OCI-LY1 (cell line): ENCODE data around the gene SNTG2.
A peak's percentile ranks its signal among the peaks of the same experiment; 100 is the strongest.

Experiments used
- H2AFZ ChIP-seq: fragments of 200-600 bp; sonication (generic), shearing (Covaris generic); 2 replicates; pipeline ENCODE4 v1.6.0; 2014; ENCODE audit warnings: antibody characterized with exemption, mild to moderate bottlenecking, low read length
- H3F3A ChIP-seq: fragments of 200-600 bp; sonication (generic), shearing (Covaris generic); 2 replicates; pipeline ENCODE4 v1.6.0; 2014; ENCODE audit warnings: mild to moderate bottlenecking, antibody characterized with exemption, low read length, moderate library complexity; ENCODE audit not compliant: insufficient read depth
- H3K27ac ChIP-seq: fragments of 200-600 bp; sonication (generic); 2 replicates; pipeline ENCODE4 v1.5.1; 2014; ENCODE audit warnings: low read length, mixed run types, mild to moderate bottlenecking, low read depth; ENCODE audit not compliant: poor library complexity, severe bottlenecking
- H3K27me3 ChIP-seq: fragments of 200-600 bp; sonication (generic); 2 replicates; pipeline ENCODE4 v1.6.0; 2014; ENCODE audit warnings: antibody characterized with exemption, mild to moderate bottlenecking, low read length, moderate library complexity; ENCODE audit not compliant: insufficient read depth
- H3K36me3 ChIP-seq: fragments of 200-600 bp; sonication (generic); 2 replicates; pipeline ENCODE4 v1.6.1; 2014; ENCODE audit warnings: mild to moderate bottlenecking, antibody characterized with exemption, low read length, moderate library complexity, mixed read lengths; ENCODE audit not compliant: insufficient read depth
- H3K4me1 ChIP-seq: fragments of 200-600 bp; sonication (generic); 2 replicates; pipeline ENCODE4 v1.5.1; 2014; ENCODE audit warnings: mild to moderate bottlenecking, low read length, moderate library complexity; ENCODE audit not compliant: insufficient read depth, severe bottlenecking
- H3K4me2 ChIP-seq: fragments of 200-600 bp; sonication (generic), shearing (Covaris generic); 2 replicates; pipeline ENCODE4 v1.6.1; 2014; ENCODE audit warnings: low read length
- H3K4me3 ChIP-seq: fragments of 200-600 bp; sonication (generic); 2 replicates; pipeline ENCODE4 v1.5.1; 2014; ENCODE audit warnings: low read length, low read depth, mild to moderate bottlenecking, mixed read lengths; ENCODE audit not compliant: poor library complexity, severe bottlenecking
- H3K79me2 ChIP-seq: fragments of 200-600 bp; shearing (Covaris generic); 2 replicates; pipeline ENCODE4 v1.6.1; 2016; ENCODE audit warnings: mixed run types, low read length, mixed read lengths; ENCODE audit not compliant: insufficient read depth
- H3K9ac ChIP-seq: fragments of 200-600 bp; sonication (generic), shearing (Covaris generic); 2 replicates; pipeline ENCODE4 v1.6.1; 2014; ENCODE audit warnings: mild to moderate bottlenecking, low read length, mixed read lengths
- H3K9me2 ChIP-seq: fragments of 200-600 bp; sonication (generic), shearing (Covaris generic); 2 replicates; pipeline ENCODE4 v1.6.1; 2014; ENCODE audit warnings: low read depth, mild to moderate bottlenecking, low read length, mixed read lengths
- H3K9me3 ChIP-seq: fragments of 200-600 bp; shearing (Covaris generic); 2 replicates; pipeline ENCODE4 v1.6.1; 2014; ENCODE audit warnings: low read length, mixed read lengths
- H4K20me1 ChIP-seq: fragments of 200-600 bp; sonication (generic), shearing (Covaris generic); 2 replicates; pipeline ENCODE4 v1.6.0; 2016; ENCODE audit warnings: mild to moderate bottlenecking, low read length; ENCODE audit not compliant: insufficient read depth
- CTCF ChIP-seq: fragments of 200-600 bp; sonication (generic), shearing (Covaris generic); IDR thresholded peaks from 2 replicates; pipeline ENCODE4 v1.5.1; 2017; ENCODE audit warnings: mild to moderate bottlenecking, antibody characterized with exemption, low read length, moderate library complexity, mixed read lengths
- EZH2 ChIP-seq: fragments of 200-600 bp; sonication (generic), shearing (Covaris generic); IDR thresholded peaks from 2 replicates; pipeline ENCODE4 v1.8.0; 2017; ENCODE audit warnings: borderline replicate concordance, mixed run types, mild to moderate bottlenecking, antibody characterized with exemption, low read length, moderate library complexity, mixed read lengths

SNTG2 gene

GRCh38 chr2:1137913-1138391 is 187.3 kb downstream of the SNTG2 start:
- H3K79me2 ChIP-seq = no peaks in the 10 kb centered on the region
- H3F3A ChIP-seq = no peaks in the 10 kb centered on the region
- no peaks in the 10 kb centered on the region for H3K9me3 ChIP-seq
- no peak for TF ChIP-seq CTCF
- TF ChIP-seq EZH2 = no peak
- H3K4me1 ChIP-seq = no peaks in the 10 kb centered on the region
- H3K27ac ChIP-seq = no peak overlapping the region
- H3K36me3 ChIP-seq = no peaks in the 10 kb centered on the region
- H4K20me1 ChIP-seq = no peaks in the 10 kb centered on the region
- no peaks in the 10 kb centered on the region for H3K27me3 ChIP-seq
- no peaks in the 10 kb centered on the region for H3K9me2 ChIP-seq
- H3K4me3 ChIP-seq = no peak overlapping the region
- H3K9ac ChIP-seq = no peak overlapping the region
- H2AFZ ChIP-seq = no peak overlapping the region
- no peak overlapping the region for H3K4me2 ChIP-seq

- no peaks in the 10 kb centered on the region for H3K9me3 ChIP-seq
These were observed 189.8 kb downstream of the SNTG2 start for GRCh38 chr2:1140389-1141003.

GRCh38 chr2:1141079-1141478 is 190.4 kb downstream of the SNTG2 start:
- Histone ChIP-seq H3K4me2 (no peak overlapping the region), H3K79me2 (no peaks in the 10 kb centered on the region), H2AFZ (no peak overlapping the region), H3K9me3 (no peaks in the 10 kb centered on the region), H3K9me2 (no peaks in the 10 kb centered on the region), H3K4me1 (no peaks in the 10 kb centered on the region), H4K20me1 (no peaks in the 10 kb centered on the region), H3K4me3 (no peak overlapping the region), H3F3A (no peaks in the 10 kb centered on the region), H3K27me3 (no peaks in the 10 kb centered on the region), H3K9ac (no peak overlapping the region), H3K36me3 (no peaks in the 10 kb centered on the region), H3K27ac (no peak overlapping the region)
- TF ChIP-seq EZH2 (no peak), CTCF (no peak)

More at GRCh38 chr2:1140389-1141003, 189.8 kb downstream of the SNTG2 start:
- no peaks in the 10 kb centered on the region for H3K27me3 ChIP-seq
- no peaks in the 10 kb centered on the region for H3K36me3 ChIP-seq
- no peak overlapping the region for H3K9ac ChIP-seq
- no peaks in the 10 kb centered on the region for H3K79me2 ChIP-seq
- no peaks in the 10 kb centered on the region for H3K4me1 ChIP-seq
- no peaks in the 10 kb centered on the region for H3K9me2 ChIP-seq
- no peaks in the 10 kb centered on the region for H3F3A ChIP-seq
- no peak overlapping the region for H2AFZ ChIP-seq
- H3K4me3 ChIP-seq = no peak overlapping the region
- TF ChIP-seq CTCF = peak; percentile 84
- TF ChIP-seq EZH2 = no peak
- H3K27ac ChIP-seq = no peak overlapping the region
- H3K4me2 ChIP-seq = no peak overlapping the region
- no peaks in the 10 kb centered on the region for H4K20me1 ChIP-seq
